A673 (cell line): ENCODE data around the gene EXOC6.

Experiments
- EZH2 ChIP-seq: fragments of 200-600 bp; sonication (generic); IDR thresholded peaks from 2 replicates; pipeline ENCODE4 v1.6.1; 2017; ENCODE audit warnings: borderline replicate concordance, low read depth, mild to moderate bottlenecking, mixed read lengths, antibody characterized with exemption, low read length; ENCODE audit not compliant: poor library complexity, severe bottlenecking
- TF ChIP-seq, protein P1 (sequence below): fragments of 300-800, 200-600 bp; sonication (generic); conservative IDR thresholded peaks from 2 replicates; pipeline ENCODE4 v1.5.1; 2017; ENCODE audit warnings: low read depth, mild to moderate bottlenecking, antibody characterized with exemption, low read length, moderate library complexity, mixed read lengths

DNA sequence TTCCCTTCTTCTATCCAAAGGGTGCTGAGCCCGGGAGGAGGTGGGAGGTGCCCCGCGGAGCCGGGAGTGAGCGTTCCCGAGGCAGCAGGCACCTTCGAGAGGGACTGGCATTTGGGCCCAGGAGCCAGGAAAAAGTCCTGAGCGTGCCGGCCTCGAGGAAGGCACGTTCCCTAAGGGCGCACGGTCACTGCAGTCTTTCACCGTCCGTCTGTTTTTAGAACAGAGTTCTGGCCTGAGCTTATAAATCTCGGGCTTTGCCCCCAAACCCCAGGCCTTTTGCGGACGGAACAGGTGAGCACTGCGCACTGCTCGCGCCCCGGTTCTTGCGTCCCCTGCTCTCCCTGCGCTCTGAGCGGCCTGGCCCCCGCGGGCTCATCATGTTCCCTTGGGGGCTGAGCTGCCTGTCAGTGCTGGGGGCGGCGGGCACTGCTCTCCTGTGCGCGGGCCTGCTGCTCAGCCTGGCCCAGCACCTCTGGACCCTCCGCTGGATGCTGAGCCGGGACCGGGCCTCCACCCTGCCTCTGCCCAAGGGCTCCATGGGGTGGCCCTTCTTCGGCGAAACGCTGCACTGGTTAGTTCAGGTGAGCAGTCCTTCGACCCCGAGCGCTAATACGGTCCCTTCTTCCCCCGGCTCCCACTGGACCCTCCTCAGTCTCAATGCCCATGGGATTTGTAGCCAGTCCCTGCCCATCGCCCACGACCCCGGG is 212.7 kb downstream of the EXOC6 start:
- TF ChIP-seq, protein P1, sequence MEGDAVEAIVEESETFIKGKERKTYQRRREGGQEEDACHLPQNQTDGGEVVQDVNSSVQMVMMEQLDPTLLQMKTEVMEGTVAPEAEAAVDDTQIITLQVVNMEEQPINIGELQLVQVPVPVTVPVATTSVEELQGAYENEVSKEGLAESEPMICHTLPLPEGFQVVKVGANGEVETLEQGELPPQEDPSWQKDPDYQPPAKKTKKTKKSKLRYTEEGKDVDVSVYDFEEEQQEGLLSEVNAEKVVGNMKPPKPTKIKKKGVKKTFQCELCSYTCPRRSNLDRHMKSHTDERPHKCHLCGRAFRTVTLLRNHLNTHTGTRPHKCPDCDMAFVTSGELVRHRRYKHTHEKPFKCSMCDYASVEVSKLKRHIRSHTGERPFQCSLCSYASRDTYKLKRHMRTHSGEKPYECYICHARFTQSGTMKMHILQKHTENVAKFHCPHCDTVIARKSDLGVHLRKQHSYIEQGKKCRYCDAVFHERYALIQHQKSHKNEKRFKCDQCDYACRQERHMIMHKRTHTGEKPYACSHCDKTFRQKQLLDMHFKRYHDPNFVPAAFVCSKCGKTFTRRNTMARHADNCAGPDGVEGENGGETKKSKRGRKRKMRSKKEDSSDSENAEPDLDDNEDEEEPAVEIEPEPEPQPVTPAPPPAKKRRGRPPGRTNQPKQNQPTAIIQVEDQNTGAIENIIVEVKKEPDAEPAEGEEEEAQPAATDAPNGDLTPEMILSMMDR = no peak
- no peak for TF ChIP-seq EZH2
